SKM-1 treated with dmso at 0.1 percent for 144 hours (cell line): ENCODE measurements around the gene CSNK1D.

Source experiments
- DNase-seq: peaks from one replicate; lab custom pipeline; 2025; ENCODE audit not compliant: unreplicated experiment; lab: John Stamatoyannopoulos, UW

CSNK1D gene

DNA sequence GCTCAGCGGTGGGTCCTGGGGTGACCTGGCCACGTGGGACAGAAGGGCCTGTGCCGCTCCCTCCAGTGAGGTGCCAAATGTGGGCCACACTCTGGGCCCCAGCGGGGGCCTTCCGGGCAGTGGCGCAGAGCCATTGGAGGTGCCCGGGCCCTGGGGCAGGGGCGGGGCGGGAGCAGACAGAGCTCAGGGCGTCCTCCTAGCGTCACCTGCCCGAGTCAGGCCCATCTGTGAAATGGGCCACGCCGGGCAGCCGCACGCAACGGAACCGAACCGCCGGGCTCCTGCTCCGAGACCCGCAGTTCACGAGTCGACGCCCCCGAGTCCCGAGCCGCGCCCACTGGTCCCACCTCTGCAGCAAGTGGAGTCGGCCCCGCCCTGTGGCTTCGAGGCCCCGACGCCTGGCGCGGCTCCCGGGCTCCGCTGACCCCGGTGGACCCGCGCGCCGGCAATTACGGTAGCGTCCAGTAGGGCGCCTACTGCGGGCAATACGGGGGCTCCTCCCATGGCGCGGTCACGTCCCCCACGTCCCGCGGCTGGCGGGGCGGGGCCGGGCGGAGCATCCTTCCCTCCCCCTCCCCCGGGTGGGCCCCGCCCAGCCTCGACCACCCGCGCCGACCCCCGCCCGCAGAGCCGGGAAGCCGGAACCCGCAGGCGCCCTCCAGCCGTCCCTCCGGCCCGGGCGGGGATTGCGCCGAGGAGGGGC is 42.7 kb downstream of the CSNK1D start:
- peak; percentile 59 for DNase-seq

DNA sequence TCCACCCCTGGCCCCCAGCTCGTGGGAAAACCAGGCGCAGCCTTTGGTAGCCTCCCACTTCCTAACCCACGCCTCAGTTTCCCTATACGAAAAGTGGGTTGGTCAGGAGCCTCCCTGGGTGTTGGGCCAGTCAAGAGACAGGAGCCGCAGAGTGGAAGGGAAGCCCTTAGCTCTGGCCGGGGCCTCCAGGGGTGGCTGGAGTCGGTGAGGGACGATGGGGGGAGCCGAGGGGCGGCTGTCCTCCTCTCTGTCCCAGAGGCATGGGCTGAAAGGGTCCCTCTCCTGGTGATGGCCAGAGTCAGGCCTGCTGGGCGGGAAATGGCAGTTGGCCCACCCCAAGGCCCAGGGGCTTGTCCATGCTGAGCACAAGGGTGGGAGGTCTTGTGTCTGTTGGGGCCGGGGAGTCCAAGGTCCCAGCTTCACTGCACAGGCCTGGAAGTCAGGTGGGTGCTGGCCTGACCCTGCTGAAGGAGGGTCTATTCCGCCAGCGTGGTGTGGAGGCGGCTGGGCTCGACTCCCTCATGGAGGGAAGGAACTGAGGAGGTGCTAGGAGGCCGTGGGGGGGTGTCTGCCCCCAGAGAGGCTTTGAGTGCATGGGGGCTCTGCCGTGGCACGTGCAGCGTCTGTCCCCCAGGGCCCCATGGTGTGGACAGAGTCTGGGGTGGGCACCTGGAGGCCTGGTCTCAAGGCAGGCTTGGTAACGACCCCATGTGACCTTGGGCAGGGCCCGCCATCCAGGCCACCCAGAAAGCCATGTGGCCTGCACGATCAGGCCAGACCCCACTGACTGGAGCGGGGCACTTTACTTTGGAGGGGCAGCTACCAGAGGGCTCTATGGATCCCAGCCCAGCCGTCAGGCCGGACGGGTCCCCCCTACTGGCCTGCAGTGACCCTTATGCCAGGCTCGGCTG is 43.5 kb downstream of the CSNK1D start:
- DNase-seq: peak; percentile 12

DNA sequence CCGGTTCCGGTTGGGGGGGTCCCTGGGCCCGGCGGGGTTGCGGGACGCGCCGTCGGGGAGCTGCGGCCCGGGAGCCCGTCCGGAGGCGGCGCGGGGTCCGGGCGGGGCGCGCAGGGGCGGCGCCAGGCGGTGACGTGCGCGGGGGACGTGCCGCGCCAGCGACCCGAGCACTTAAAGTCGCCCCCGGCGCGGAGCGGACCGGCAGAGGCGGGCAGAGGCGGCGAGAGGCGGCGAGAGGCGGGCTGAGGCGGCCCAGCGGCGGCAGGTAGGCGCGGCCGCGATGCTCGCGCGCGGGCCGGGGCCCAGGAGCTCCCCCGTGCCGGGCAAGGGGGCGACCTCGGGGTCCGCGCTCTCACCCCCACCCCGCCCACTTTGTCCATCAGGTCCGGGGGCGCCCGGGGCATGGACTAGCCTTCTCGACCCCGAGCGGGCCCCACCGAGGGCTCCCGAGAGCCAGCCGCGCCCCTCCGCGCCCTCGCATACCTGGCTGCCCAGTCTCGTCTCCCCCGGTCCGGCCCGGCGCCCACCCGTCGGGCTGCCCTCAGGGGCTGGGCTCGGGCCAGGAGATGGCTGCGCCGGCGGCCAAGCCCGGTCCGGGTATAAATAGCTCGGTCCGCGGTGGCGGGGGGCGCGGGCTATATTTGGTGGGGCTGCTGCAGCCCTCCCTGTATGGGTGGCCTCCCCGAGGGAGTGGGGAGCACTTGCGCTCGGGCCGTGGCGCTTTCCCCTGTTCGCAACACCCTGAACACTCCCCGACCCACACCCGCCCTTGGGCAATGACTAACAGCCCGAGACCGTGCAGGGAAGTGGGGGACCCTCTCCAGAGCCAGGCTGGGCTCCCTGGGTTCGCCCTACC is 44.4 kb downstream of the CSNK1D start, which contains the start of gene SLC16A3:
Gene SLC16A3, plus strand, starts transcription at position 201 of the 856 bp plus-strand sequence. CDS start 6,967 bp downstream, outside the sequence.
- DNase-seq: peak; percentile 47

DNA sequence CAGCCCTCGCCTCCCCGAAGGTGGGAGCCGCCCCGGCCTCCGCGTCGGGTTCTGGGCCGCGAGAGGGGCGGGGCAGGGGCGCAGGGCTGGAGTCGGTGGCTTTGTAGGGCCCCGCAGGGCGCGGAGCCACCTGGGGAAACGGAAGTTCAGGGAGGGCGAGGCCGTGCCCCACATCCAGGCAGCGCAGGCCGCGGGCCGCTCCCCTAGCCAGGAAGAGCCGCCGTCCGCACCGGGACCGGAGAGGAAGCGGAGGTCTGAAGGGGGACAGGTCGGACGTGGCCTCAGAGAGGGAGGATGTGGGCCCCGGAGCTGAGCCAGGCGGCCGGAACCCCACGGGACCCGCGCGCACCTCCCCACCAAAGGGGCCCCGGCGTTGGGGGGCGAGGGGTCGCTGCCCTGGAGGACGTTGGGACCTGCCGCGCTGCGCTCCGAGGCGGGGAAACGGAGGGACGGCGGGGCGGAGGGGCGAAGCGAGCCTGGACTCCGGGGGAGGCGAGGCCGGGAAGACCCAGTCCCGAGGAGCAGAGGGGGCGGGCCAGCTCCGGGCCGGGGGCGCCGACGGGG is 45.1 kb downstream of the CSNK1D start:
- DNase-seq: peak; percentile 64

DNA sequence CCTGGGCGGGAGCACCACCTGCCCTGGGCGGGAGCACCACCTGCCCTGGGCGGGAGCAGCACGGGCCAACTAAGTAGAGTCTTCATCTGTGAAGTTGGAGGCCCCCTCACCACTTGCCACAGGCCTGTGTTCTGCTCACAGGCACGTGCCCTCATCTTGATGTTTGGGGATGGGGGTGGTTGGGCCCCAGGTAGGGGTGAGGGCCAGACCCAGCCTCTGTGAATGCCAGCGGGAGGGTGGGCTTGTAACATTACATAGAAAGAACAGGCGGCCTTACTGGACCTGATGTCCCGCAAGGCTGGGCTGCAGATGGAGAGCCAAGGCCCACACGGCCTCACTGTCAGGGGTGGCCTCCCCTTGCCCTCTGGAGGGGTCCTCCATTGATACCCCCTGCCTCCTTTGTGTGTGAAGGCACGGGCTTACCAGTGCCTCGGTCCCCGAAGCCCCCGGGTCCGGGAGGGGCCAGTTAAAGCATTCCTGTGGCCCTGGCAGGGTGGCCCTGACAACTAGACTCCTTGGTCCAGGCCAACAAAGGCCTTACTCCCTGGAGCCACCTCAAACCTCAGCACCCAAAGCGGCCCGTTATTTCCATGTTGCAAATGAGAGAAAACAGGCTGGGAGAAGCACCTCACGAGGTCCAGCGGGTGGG is 45.7 kb downstream of the CSNK1D start:
- DNase-seq: no peak

DNA sequence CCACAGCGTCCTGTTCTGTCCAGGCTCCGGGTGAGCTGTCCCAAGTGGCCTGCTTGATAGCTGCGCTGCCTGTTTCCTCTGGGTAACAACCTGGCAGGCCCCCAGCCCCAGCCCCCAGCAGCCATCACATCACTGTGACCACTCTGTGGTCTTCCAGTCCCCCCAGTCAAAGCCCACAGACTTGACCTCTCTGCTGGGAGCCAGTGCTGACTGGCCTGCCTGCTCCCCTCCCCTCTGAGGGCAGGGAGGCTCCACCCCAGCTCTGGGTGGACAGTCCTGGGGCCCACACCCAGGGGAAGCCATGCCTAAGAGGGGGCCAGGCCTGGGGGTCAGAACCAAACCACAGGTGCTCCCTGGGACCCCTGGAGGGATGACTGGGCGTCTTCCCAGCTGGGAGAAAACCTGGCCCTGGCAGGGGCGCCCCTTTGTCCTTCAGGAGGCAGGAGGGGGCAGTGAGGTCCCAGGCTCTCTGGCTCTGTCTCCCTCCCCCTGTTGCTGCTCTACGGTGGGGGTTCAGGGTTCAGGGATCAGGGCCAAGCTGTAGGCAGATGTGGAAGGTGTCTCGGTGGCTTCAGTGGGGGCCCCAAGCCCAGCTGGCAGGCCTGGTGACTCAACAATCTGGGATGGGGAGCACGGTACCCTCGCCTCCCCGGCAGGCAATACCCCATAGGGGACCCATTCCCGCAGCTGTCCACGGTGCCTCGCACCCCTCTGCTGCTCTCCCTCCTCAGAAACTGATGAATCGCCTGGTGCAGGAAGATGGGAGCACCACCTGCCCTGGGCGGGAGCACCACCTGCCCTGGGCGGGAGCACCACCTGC is 46.5 kb downstream of the CSNK1D start:
- no peak for DNase-seq

DNA sequence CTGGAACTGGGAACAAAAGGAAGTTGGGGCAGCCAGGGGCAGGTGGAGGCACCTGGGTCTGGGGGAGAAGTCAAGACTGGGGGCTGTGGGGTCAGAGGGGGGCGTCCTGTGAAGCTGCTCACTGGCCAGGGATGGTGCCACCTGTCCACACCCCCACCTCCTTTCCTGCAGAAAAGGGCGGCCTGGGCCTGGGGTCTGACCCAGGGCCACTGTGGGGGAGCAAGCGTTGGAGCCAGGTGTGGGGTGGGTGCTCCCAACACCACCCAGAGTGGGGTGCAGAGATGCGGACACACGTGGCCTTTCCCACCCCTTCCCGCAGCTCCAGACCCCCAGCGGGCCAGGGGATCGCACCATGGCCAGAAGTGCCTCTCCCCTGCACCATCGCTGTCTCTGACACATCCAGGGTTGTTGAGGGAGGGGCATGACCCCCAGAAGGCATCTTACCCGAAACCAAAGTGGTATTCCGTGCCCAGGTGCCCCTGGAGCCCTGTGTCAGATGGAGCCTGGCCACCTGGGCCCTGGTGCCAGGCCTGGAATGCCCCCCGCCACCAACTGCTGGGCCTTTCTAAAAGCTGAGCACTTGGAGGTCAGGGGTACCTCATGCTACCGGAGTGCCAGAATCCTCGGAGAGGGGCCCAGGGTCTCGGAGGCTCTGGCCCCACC is 47.2 kb downstream of the CSNK1D start:
- DNase-seq: no peak

DNA sequence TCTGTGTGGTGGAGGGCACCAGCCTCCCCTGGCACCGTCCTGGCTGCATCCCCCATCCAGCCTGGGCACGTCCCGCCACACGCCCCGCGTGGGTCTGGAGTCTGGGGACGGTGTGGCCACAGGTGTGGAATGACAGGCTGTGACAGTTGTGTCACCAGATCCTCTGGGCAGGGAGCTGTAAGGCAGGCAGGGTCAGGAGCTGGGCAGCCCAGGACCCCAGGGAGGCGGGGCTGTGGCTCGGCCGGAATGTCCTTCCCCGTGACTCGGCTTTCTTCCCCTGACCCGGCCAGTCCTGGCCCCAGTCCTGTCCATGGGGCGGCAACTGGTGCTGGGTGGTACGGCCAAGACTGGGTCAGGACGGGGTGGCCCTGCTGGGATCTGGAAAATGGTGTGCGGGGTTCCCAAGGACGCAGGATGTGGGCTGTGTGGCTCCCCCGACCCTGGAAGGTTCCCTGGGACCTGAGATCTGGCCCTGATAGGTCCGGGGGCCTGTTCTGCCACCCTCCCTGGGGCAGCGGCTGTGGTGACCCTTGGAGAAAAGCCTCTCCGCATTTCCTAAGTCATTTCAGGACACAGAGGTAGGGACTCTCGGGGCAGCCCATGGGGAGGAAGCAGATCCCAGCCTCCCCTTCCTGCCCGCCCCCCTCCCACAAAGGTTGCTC is 48.0 kb downstream of the CSNK1D start:
- DNase-seq: no peak

DNA sequence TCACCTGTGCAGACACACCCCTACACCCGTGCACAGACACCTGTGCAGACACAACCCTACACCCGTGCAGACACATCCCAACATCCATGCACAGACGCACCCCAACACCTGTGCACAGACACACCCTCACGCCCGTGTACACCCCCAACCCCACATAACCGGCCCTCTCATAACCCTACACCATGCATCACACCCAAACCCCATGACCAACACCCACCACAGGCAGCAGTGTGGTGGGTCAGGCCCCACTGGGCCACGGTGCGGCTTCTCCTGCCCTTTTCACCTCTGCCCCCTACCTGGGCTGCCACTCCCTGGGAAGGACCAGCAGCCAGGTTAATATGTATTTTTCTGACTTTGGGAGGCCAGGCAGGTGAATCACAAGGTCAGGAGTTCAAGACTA is 48.8 kb downstream of the CSNK1D start:
- no peak for DNase-seq

DNA sequence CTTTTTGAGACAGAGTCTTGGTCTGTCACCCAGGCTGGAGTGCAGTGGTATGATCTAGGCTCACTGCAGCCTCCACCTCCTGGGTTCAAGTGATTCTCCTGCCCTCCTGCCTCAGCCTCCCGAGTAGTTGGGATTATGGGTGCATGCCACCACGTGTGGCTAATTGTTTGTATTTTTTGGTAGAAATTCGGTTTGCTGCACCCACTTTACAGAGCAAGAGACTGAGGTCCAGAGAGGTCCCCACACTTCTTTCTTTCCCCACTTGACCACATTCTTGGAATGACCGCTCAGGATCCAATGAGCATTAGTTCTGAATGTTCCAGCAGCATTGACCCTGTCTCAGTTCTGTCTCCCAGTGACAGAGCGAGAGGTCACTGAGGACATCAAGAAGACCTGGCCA is 50.0 kb downstream of the CSNK1D start:
- no peak for DNase-seq

DNA sequence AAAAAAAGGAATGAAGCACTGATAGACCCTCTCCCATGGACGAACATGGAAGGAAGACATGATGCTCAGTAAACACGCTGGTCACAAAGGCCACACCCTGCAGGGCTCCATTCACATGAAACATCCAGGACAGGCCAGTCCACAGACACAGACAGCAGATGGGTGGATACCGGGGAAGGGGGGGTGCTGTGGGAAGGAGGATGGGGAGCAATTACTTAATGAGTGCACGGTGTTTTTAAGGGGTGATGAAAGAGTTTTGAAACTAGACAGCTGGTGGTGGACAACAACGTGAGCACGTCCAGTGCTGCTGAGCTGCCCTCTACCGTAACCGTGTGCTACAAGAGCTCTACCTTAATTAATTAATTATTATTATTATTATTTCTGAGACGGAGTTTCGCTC is 50.7 kb downstream of the CSNK1D start:
- DNase-seq: no peak

DNA sequence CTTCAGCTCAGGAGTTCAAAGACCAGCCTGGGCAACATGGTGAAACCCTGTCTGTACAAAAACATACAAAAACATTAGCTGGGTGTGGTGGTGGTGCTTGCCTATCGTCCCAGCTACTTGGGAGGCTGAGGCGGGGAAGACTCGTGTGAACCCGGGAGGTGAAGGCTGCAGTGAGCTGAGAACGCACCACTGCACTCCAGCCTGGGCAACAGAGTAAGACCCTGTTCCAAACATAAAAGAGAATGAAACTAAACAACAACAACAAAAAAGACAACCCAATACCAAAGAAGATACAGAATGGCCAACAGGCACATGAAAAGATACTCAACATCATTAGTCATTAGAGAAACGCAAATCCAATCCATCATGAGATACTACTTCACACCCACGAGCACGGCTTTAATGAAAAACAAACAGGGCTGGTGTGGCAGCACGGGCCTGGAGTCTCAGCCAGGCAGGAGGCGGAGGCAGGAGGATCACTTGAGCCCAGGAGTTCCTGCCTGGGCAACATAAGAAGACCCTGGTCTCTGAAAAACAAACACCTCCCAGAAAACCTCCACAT is 52.1 kb downstream of the CSNK1D start:
- no peak for DNase-seq

DNA sequence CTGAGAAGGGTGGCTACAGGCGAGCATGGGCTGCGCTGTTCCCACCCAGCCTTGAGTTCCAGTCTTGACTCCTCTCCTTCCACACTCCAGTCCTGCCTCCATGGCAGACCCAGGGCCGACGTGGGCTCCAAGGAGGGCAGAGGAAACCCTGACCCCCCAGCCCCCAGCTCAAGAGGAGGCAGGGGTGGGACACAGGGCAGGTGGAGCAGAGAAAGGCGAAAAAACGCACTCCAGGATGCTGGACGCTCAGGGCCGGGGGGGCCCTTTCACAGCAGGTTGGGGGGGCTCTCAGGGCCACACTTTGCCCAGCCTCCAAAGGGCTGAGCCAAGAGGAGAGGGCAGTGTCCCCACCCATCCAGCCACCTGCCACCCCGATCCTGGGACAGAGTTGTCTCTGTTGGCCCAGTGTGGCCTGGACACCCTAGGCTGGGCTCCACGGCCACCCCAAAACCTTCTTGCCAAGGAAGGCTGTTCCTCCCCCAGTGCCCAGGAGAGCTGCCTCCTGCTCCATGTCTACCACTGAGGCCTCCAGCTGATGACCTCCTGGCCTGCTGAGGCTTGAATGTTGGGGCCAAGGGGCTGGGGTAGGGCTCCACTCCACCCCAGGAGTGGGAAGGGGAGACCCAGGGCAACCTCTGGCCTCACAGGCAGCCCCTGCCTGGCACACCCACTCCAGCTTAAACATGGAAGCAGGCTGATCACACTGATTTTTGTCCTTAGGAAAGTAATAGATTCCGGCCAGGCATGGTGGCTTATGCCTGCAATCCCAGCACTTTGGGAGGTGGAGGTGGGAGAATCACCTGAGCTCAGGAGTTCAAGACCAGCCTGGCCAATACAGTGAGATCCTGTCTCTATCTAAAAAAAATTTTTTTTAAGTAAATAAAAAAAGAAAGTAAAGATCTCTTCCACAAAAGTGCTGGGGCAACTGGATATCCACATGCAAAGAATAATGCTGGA is 53.5 kb downstream of the CSNK1D start:
- no peak for DNase-seq

DNA sequence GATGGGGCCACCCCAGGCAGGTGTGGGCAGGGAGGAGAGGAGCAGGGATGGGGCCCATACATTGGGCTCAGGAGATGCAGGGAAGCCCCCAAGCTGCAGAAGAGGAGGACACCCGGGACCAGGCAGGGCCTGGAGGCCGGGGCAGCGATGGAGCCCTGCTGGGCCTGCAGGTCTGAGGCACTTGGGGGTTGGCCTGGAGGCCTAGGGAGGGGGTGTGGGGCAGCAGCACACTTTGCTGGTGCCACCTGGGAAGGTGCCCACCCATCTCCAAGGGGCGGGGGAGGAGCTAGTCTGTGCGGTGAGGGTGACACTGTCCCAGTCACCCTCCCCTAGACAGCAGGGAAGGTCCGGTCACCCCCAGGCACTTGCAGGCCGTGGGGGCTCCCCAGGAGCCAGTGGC is 54.4 kb downstream of the CSNK1D start:
- no peak for DNase-seq

DNA sequence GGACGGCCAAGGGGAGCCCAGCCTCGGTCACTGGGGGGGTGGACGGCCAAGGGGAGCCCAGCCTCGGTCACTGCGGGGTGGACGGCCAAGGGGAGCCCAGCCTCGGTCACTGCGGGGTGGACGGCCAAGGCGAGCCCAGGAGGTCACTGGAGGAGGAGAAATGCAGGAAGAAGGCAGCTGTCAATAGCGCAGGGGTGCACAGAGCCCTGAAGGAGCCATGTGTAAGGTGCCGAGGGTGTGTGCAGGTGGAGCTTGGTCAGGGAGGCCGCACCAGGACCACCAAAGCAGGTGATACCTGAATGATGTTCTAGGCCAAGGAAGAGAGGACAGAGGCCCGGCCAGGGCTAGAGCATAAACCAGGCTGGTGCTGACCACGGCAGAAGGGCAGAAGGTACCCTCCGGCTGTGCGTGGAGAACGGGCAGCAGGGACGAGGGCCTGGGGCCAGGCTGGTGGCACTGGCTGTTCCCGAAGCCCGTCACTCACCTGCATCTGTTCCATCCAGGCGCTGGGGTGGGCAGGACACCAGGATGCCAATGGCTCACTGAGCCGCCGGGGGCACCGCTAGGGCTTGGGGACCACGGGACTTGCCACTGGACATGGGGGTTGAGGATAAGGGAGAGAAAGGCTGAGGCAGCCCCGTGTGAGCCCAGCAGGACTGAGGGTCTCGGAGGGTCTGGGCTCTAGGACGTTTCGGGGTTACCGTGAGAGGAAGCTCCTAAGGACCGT is 55.0 kb downstream of the CSNK1D start:
- DNase-seq: no peak

DNA sequence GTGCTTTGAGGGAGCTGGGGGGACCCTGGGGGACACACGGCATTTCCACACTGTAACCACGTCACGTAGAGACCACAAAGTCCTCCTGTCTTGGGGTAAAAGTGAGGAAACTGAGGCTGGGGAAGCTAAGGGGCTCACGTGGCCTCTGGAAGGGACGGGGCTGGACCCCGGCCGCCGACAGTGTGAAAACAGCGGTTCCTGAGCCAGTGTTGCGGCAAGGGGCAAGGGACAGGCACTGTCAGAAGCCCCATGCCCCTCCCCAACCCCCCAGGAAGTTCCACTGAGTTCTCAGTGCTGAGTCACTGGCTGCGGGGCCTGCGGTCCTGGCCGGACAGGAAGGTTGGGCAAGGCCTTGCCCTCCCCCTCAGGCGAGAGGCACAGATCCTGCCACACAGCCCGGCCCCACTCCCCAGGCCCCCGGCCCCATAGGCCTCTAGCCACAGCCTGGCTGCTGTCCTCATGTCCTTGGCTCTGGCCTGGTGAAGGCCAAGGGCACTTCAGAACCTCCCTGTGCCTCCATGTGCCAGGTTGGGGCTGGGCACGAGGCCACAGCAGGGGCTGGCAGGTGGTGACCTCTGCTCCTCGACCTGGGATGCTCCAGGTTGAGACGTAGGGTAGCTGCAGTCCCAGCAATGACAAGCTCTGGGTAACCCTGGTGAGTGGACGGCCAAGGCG is 55.8 kb downstream of the CSNK1D start:
- peak; percentile 82 for DNase-seq
